ENCODE measurements around the gene STXBP5. TPM values are rescaled to one million over a fixed set of nuclear protein-coding genes. Genes with fewer than 3 reads are reported as not detected.

The STXBP5 gene
- total and polyA plus RNA-seq, 9 of the 15 experiments (the other 6 are each of a cell fraction or from before 2014, with no cell fraction given), result 23.3 to 172 (median 71.5) TPM

GRCh38 chr6:147161253-147161973, 42.8 kb upstream of the STXBP5 start (continued):
- TF ChIP-seq ZBTB2 (IDR thresholded peaks at IDR 0.05) (peak; percentile 28; the same call in 1 of the 2 replicates), CXXC5 (CRISPR knock-in tag; IDR thresholded peaks at IDR 0.05) (peak; percentile 14; the same call in 1 of the 2 replicates), GATAD2B (IDR thresholded peaks at IDR 0.05; ENCODE audit: borderline replicate concordance) (no peak), ZNF133 (CRISPR knock-in tag; IDR thresholded peaks at IDR 0.05) (no peak), ARID3B (CRISPR knock-in tag; IDR thresholded peaks at IDR 0.05; ENCODE audit: borderline replicate concordance) (no peak), ZNF589 (CRISPR knock-in tag; IDR thresholded peaks at IDR 0.05; ENCODE audit: low read depth) (0 out of 2 replicates have a peak, but pooled peaks have one; percentile 24), FOXA3 (CRISPR knock-in tag; conservative IDR thresholded peaks at IDR 0.05 in 1 of 2, IDR thresholded peaks at IDR 0.05 in 1 of 2) (0 out of 4 replicates have a peak, but pooled peaks of 1 of the 2 experiments have one; percentile 3), TCF7L2 (IDR thresholded peaks at IDR 0.05; ENCODE audit: low read depth, low read length) (no peak), GTF2A2 (tag; IDR thresholded peaks at IDR 0.05) (no peak), JUN (IDR thresholded peaks at IDR 0.05; ENCODE audit: borderline replicate concordance, low read depth, low read length) (no peak), JUN (CRISPR knock-in tag; IDR thresholded peaks at IDR 0.05; ENCODE audit: borderline replicate concordance) (no peak), AFF1 (IDR thresholded peaks at IDR 0.05; ENCODE audit: low read depth in 1 of 2, partially characterized antibody in 2 of 2) (peak in 1 of 2 experiments; percentile 45), ZNF197 (CRISPR knock-in tag; IDR thresholded peaks at IDR 0.05; ENCODE audit: low read depth) (peak; percentile 52; the same call in 1 of the 2 replicates), PATZ1 (CRISPR knock-in tag; IDR thresholded peaks at IDR 0.05; ENCODE audit: borderline replicate concordance) (no peak)

All from K562 (cell line).